ENCODE results near the gene C1QL2.

The C1QL2 gene

GRCh38 chr2:119126650-119127049, 31.9 kb downstream of the C1QL2 start:
- TF ChIP-seq FOXP2 (optimal IDR thresholded peaks at IDR 0.05; ENCODE audit: borderline replicate concordance, extremely low read depth, extremely low read length, insufficient read depth) = no peak
- no peak for TF ChIP-seq TAF1 (IDR thresholded peaks at IDR 0.05; ENCODE audit: borderline replicate concordance, insufficient read depth, low read length)
- no peak for TF ChIP-seq REST (IDR thresholded peaks at IDR 0.05; ENCODE audit: insufficient read depth in 1 of 2, low read depth in 2 of 2, low read length in 2 of 2)
- no peak for TF ChIP-seq POLR2AphosphoS5 (IDR thresholded peaks at IDR 0.05; ENCODE audit: low read depth, low read length)
- TF ChIP-seq SIN3A (IDR thresholded peaks at IDR 0.05; ENCODE audit: borderline replicate concordance, insufficient read depth, low read length) = no peak

- TF ChIP-seq FOXP2 (optimal IDR thresholded peaks at IDR 0.05; ENCODE audit: borderline replicate concordance, extremely low read depth, extremely low read length, insufficient read depth) (no peak), TAF1 (IDR thresholded peaks at IDR 0.05; ENCODE audit: borderline replicate concordance, insufficient read depth, low read length) (no peak), REST (IDR thresholded peaks at IDR 0.05; ENCODE audit: insufficient read depth in 1 of 2, low read depth in 2 of 2, low read length in 2 of 2) (no peak), POLR2AphosphoS5 (IDR thresholded peaks at IDR 0.05; ENCODE audit: low read depth, low read length) (no peak), SIN3A (IDR thresholded peaks at IDR 0.05; ENCODE audit: borderline replicate concordance, insufficient read depth, low read length) (no peak)
These were observed 35.2 kb downstream of the C1QL2 start for GRCh38 chr2:119123389-119123788.

DNA sequence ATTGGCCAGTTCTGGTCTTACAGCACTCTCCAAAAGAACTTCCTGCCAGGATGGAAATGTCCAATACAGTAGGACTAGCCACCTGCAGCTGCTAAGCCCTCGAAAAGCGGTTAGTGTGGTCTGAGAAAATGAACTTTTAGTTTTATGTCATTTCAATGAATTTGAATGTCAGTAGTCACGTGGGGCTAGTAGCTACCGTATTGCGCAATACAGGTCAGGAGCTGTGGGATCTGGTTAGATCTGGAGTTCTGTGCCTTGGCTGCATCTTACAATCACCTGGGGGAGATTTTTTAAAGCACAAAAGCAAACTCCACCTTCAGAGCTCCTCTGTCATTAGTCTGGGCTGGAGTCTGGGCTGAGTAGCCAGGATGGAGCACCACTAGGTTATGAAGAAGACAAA, 35.9 kb downstream of the C1QL2 start:
- TF ChIP-seq REST (IDR thresholded peaks at IDR 0.05; ENCODE audit: insufficient read depth in 1 of 2, low read depth in 2 of 2, low read length in 2 of 2) (no peak), POLR2AphosphoS5 (IDR thresholded peaks at IDR 0.05; ENCODE audit: low read depth, low read length) (no peak), FOXP2 (optimal IDR thresholded peaks at IDR 0.05; ENCODE audit: borderline replicate concordance, extremely low read depth, extremely low read length, insufficient read depth) (no peak), TAF1 (IDR thresholded peaks at IDR 0.05; ENCODE audit: borderline replicate concordance, insufficient read depth, low read length) (no peak)

GRCh38 chr2:119119999-119120756, 38.4 kb downstream of the C1QL2 start:
- TF ChIP-seq SIN3A (IDR thresholded peaks at IDR 0.05; ENCODE audit: borderline replicate concordance, insufficient read depth, low read length) (no peak), TAF1 (IDR thresholded peaks at IDR 0.05; ENCODE audit: borderline replicate concordance, insufficient read depth, low read length) (no peak), REST (IDR thresholded peaks at IDR 0.05; ENCODE audit: insufficient read depth in 1 of 2, low read depth in 2 of 2, low read length in 2 of 2) (no peak), FOXP2 (optimal IDR thresholded peaks at IDR 0.05; ENCODE audit: borderline replicate concordance, extremely low read depth, extremely low read length, insufficient read depth) (no peak), POLR2AphosphoS5 (IDR thresholded peaks at IDR 0.05; ENCODE audit: low read depth, low read length) (no peak)

All from PFSK-1 (cell line).